ENCODE measurements around the gene KIAA0825.
"Not testable (repeated sequence)": the region's sequence is repeated elsewhere in the genome, so short reads cannot be mapped to it uniquely, and the experiment has no call there.

The KIAA0825 gene

GRCh38 chr5:94613583-94613982 is 4.8 kb downstream of the KIAA0825 start:
- DNase-seq = no peak
- intact Hi-C loops (cut with DNase I) = no loop called here

- intact Hi-C loops (cut with DNase I) = no loop called here
- DNase-seq = no peak
Observed at GRCh38 chr5:94595281-94595840, 23.0 kb downstream of the KIAA0825 start.

- DNase-seq = no peak
- intact Hi-C loops (cut with DNase I) = no loop called here
Observed at GRCh38 chr5:94577466-94578245, 40.7 kb downstream of the KIAA0825 start.

GRCh38 chr5:94575196-94575595 is 43.2 kb downstream of the KIAA0825 start:
- DNase-seq = no peak
- intact Hi-C loops (cut with DNase I) = no loop called here

DNA sequence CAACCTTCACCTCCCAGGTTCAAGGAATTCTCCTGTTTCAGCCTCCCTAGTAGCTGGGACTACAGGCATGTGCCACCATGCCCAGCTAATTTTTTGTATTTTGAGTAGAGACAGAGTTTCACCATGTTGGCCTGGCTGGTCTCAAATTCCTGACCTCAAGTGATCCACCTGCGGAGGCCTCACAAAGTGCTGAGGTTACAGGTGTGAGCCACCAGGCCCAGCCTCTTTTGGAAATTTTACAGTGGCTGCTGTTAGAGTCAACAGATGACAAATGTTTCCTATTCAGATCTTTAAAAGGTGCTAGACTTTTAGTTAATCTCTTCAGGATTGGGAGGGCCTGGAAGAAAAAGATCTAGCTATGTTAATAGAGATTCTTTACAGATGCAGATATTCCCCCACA is 45.1 kb downstream of the KIAA0825 start:
- DNase-seq; intact Hi-C loops (cut with DNase I): not testable (repeated sequence)

- no peak for DNase-seq
- intact Hi-C loops (cut with DNase I) = no loop called here
Observed at GRCh38 chr5:94571415-94571814, 47.0 kb downstream of the KIAA0825 start.

DNA sequence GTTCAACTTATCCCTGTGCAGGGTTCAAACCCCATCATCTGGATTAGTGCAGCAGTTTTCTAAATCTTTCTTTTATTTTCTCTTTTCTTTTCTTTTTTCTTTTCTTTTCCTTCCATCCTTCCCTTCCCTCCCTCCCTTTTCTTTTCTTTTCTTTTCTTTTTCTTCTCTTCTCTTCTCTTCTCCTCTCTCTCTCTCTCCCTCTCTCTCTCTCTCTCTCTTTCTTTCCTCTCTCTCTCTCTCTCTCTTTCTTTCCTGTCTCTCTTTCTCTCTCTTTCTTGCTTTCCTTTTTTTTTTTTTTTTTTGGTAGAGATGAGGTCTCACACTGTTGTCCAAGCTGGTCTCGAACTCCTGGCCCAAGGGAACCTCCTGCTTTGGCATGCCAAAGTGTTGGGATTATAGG is 53.6 kb downstream of the KIAA0825 start:
- no peak for DNase-seq
- intact Hi-C loops (cut with DNase I) = no loop called here

DNA sequence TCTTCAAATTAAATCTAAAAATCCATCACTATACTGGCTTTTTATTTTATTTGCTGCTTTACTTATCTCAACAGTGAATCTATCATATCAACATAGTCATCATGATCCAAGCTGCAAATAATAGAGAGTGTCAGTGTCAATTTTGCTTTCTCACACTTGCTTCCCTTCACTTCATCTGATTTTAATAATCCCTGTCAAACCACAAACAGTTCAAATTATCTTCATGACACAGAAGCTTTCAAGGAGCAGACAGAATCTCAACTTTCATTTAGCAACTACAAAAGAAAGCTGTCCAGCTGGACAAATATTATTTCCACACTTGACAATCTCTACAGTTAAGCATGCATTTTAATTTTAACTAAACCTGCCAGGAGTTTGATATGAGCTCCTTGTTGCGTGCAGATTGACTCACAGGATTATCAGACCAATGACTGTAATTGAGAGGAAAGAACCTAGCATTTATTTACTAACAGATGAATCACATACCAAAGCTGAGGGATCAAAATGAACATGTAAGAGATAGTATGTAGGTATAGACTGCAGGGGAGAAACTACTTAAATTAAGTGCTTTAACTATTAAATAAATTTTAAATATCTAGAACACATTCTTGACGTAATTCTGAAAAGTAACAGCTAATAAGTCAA is 56.0 kb downstream of the KIAA0825 start:
- intact Hi-C loops (cut with DNase I) = no loop called here
- DNase-seq = no peak

- DNase-seq = no peak
- intact Hi-C loops (cut with DNase I) = no loop called here
Observed at GRCh38 chr5:94558028-94558427, 60.4 kb downstream of the KIAA0825 start.

- intact Hi-C loops (cut with DNase I) = no loop called here
- DNase-seq = no peak
Observed at GRCh38 chr5:94551858-94552257, 66.5 kb downstream of the KIAA0825 start.

DNA sequence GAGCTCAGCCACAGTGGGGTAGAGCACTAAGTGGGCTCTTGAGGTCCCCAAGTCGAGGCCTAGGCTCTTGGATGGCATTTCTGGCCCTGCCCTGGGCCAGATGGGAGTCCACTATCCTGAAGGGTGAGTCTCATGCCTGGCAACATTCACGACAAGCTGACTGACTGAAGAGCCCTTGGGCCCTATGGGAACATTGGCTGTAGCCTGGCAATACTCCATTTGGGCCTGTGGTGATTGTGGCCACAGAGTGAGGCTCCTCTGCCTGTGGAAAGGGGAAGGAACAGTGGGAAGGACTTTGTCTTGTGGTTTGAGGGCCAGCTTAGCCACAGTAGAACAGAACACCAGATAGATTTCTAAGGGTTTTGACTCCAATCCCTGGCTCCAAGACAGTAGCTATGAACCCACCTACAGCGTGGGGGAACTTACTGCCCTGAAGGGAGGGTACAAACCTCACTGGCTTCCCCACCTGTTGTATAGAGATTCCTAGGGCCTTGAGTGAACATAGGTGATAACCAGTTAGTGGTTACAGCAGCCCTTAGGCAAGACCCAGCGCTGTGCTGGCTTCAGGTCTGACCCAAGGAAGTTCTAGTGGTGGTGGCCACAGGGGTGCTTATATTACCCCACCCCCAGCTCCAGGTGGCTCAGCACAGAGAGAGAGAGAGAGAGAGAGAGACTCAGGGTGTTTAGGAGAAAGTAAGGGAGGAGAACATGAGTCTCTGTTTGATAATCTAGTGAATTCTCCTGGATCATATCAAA is 72.4 kb downstream of the KIAA0825 start:
- peak in 17 of 42 donors; percentile 6 to 48 (median 18) for DNase-seq
- intact Hi-C loops (cut with DNase I) = no loop called here

GRCh38 chr5:94544875-94545547 is 73.4 kb downstream of the KIAA0825 start:
- intact Hi-C loops (cut with DNase I) = no loop called here
- peak in 2 of 42 donors; percentile 7 to 11 for DNase-seq

GRCh38 chr5:94544031-94544650 is 74.3 kb downstream of the KIAA0825 start:
- intact Hi-C loops (cut with DNase I) = no loop called here
- DNase-seq = peak in 1 of 42 donors; percentile 4

DNA sequence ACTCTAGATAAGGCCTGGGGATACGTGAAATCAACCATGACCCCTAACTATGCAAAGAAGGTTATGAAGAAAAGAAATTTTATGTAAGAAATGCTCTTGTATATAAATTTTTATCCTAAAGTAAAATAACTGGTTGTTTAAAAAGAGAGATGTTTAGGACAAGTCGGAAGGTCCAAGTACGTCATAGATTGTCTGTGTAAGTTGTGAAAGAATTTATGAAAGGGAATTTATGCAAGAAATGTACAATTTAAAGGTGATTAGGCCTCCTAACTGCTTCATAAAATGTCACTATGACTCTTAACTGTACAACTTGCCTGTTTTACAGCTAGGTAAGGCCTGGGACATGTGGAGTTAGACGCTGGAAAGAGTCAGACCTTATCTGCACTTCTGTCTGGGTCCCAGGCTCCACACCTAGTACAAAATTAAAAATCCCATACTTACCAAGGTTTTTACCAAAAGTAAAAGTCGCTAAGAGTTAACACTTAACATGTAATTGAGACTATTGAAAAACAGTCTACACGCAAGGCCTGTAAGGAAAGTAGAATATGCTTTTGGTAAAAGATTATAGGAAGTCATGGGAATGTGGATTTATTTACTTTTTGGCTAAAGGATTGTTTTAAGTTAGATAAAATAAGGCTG is 77.4 kb downstream of the KIAA0825 start:
- DNase-seq = no peak
- intact Hi-C loops (cut with DNase I) = no loop called here

- intact Hi-C loops (cut with DNase I) = no loop called here
- DNase-seq = no peak
Observed at GRCh38 chr5:94538260-94538659, 80.1 kb downstream of the KIAA0825 start.

DNA sequence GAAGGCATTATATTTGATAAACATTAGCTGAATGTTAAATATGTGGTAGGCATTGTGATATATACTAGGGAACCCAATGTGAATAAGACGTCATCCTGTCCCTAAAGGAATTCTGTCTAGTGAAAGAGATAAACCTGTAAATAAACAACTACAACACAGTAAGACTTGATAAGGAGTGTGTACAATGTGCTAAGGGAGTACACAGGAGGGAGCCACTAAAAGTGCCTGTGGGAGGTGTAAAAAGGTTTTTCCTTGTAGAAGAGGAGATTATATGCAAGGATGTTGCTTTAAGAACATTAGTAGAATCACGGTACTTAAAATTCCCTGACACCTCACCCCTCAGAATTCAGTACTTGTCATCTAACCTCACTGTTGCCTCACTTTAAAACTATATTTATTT is 91.7 kb downstream of the KIAA0825 start:
- no peak for DNase-seq
- intact Hi-C loops (cut with DNase I) = no loop called here

- intact Hi-C loops (cut with DNase I) = no loop called here
- DNase-seq = peak in 7 of 42 donors; percentile 9 to 48 (median 13)
Observed at GRCh38 chr5:94524841-94525697, 93.3 kb downstream of the KIAA0825 start.
